K562 (cell line): ENCODE data around the gene PRMT2. TPM values are rescaled to one million over a fixed set of nuclear protein-coding genes. Genes with fewer than 3 reads are reported as not detected.

Experiments
- ATF1 ChIP-seq, 2 experiments: fragments of 450-650 bp in 1 of 2; IDR thresholded peaks; 2 replicates each; pipeline ENCODE4 v1.6.1; 2016; ENCODE audit warnings: missing compliant biosample characterization in 1 of 2, missing genetic modification characterization in 1 of 2
- CTCF ChIP-seq, 3 experiments: IDR thresholded peaks in 2 of 3; conservative IDR thresholded peaks in 1 of 3; 2 replicates each; pipeline ENCODE4 v1.5.1; 2011 to 2012; ENCODE audit warnings: low read length in 3 of 3, mild to moderate bottlenecking in 3 of 3, control low read depth in 2 of 3, improper control_type of control experiment in 1 of 3, inconsistent platforms in 1 of 3, low read depth in 1 of 3, mixed read lengths in 1 of 3, moderate library complexity in 1 of 3; ENCODE audit not compliant: insufficient read depth in 2 of 3
- PATZ1 ChIP-seq: fragments of 250-450 bp; sonication (Bioruptor Pico); IDR thresholded peaks from 2 replicates; pipeline ENCODE4 v1.5.0; 2020; ENCODE audit warnings: mild to moderate bottlenecking, borderline replicate concordance
- PML ChIP-seq: IDR thresholded peaks from 2 replicates; pipeline ENCODE4 v1.6.1; 2012; ENCODE audit warnings: low read length, inconsistent platforms
- SRSF9 ChIP-seq: fragments of 200-400 bp; formaldehyde crosslinking; IDR thresholded peaks from 2 replicates; pipeline ENCODE4 v1.6.1; 2017; ENCODE audit warnings: low read depth, low read length, borderline replicate concordance
- TEAD4 ChIP-seq, 2 experiments: sonication (generic) in 1 of 2; formaldehyde crosslinking in 1 of 2; IDR thresholded peaks; 2 replicates each; pipeline versions ENCODE4 v1.6.1 to v1.8.0; 2012 to 2022; ENCODE audit warnings: borderline replicate concordance in 1 of 2, inconsistent platforms in 1 of 2, low read length in 1 of 2, mild to moderate bottlenecking in 1 of 2, missing genetic modification reagents in 1 of 2
- U2AF2 ChIP-seq: fragments of 200-400 bp; formaldehyde crosslinking; optimal IDR thresholded peaks from 2 replicates; pipeline ENCODE3; 2017; ENCODE audit warnings: low read depth, mild to moderate bottlenecking, low read length
- XRCC3 ChIP-seq: fragments of 450-650 bp; IDR thresholded peaks from 2 replicates; pipeline ENCODE4 v1.6.1; 2017; ENCODE audit warnings: mild to moderate bottlenecking, moderate library complexity
- ZBTB11 ChIP-seq, 3 experiments: fragments of 200-800 bp in 1 of 3; fragments of 250-450 bp in 1 of 3; fragments of 450-650 bp in 1 of 3; sonication (Bioruptor Pico) in 1 of 3; sonication (Bioruptor generic) in 1 of 3; formaldehyde crosslinking in 1 of 3; IDR thresholded peaks; 2 replicates each; pipeline versions ENCODE4 v1.6.1 to v1.8.0; 2016 to 2022; ENCODE audit warnings: mild to moderate bottlenecking in 2 of 3, missing genetic modification characterization in 2 of 3, missing compliant biosample characterization in 1 of 3, moderate library complexity in 1 of 3
- ZFP1 ChIP-seq: fragments of 450-650 bp; formaldehyde crosslinking; IDR thresholded peaks from 2 replicates; pipeline ENCODE4 v1.4.0; 2020; ENCODE audit warnings: mild to moderate bottlenecking, mixed read lengths
- ZNF184 ChIP-seq: sonication (generic); formaldehyde crosslinking; IDR thresholded peaks from 2 replicates; pipeline ENCODE4 v1.5.0; 2020; ENCODE audit warnings: missing genetic modification reagents
- ZNF277 ChIP-seq: fragments of 250-450 bp; sonication (Bioruptor Pico); IDR thresholded peaks from 2 replicates; pipeline ENCODE4 v1.8.0; 2022; ENCODE audit warnings: inconsistent platforms, mild to moderate bottlenecking, moderate library complexity, borderline replicate concordance
- ZNF398 ChIP-seq: fragments of 250-450 bp; sonication (Bioruptor Pico); IDR thresholded peaks from 2 replicates; pipeline ENCODE4 v1.8.0; 2021; ENCODE audit warnings: moderate library complexity, mild to moderate bottlenecking, inconsistent platforms
- ZNF830 ChIP-seq: fragments of 250-450 bp; sonication (Bioruptor Pico); IDR thresholded peaks from 2 replicates; pipeline ENCODE4 v1.5.0; 2021; ENCODE audit warnings: mild to moderate bottlenecking
- polyA plus RNA-seq, 8 experiments: library from polyadenylated mRNA; depleted of rRNA in 4 of 8; stranded (reverse) in 5 of 8; unstranded in 3 of 8; fragments of >200 nt; fragmentation: Nextera tagmentation in 2 of 8; fragmentation: Illumina TruSeq in 1 of 8; extraction: Ambion mirVana in 2 of 8; extraction: Trizol in 1 of 8; gene quantifications; 2 replicates each; pipeline versions ENCODE4 v1.2.1 to v1.2.3, GENCODE V29; 2011 to 2014; ENCODE audit warnings: inconsistent platforms in 1 of 8, missing spikeins in 1 of 8
- total RNA-seq, 7 experiments: library from RNA; depleted of rRNA in 6 of 7; stranded (reverse); fragments of >200 nt in 6 of 7; fragmentation: Illumina TruSeq in 2 of 7; extraction: Trizol in 2 of 7; gene quantifications; 2 replicates each; pipeline versions ENCODE4 v1.2.1 to v1.2.3, GENCODE V29; 2011 to 2021; ENCODE audit warnings: low replicate concordance in 1 of 7

The PRMT2 gene
- total and polyA plus RNA-seq, 9 of the 15 experiments (the other 6 are each of a cell fraction or from before 2014, with no cell fraction given): 37.2 to 85.7 (median 59.3) TPM

GRCh38 chr21:46635324-46636180 is at the start of gene PRMT2 (continued):
- no peak for TF ChIP-seq ZNF398 (CRISPR knock-in tag)
- TF ChIP-seq CTCF (IDR thresholded peaks at IDR 0.05 in 2 of 3, conservative IDR thresholded peaks at IDR 0.05 in 1 of 3; ENCODE audit: insufficient read depth in 2 of 3, low read depth in 1 of 3, low read length in 3 of 3): 0 out of 6 replicates have a peak, but pooled peaks of 1 of the 3 experiments have one; percentile 0
- peak; percentile 9; the same call in 1 of the 2 replicates for TF ChIP-seq TEAD4 (IDR thresholded peaks at IDR 0.05; ENCODE audit: low read length)
- no peak for TF ChIP-seq TEAD4 (CRISPR knock-in tag; IDR thresholded peaks at IDR 0.05; ENCODE audit: borderline replicate concordance)
- 0 out of 2 replicates have a peak, but pooled peaks have one; percentile 19 for TF ChIP-seq ATF1 (CRISPR knock-in tag; IDR thresholded peaks at IDR 0.05)
- TF ChIP-seq ATF1 (tag; IDR thresholded peaks at IDR 0.05): peak; percentile 77
- TF ChIP-seq ZFP1 (CRISPR knock-in tag): no peak
- no peak for TF ChIP-seq ZNF277 (CRISPR knock-in tag)
- TF ChIP-seq PATZ1 (CRISPR knock-in tag): no peak
- TF ChIP-seq ZNF830 (CRISPR knock-in tag): peak; percentile 42; the same call in 1 of the 2 replicates
- no peak for TF ChIP-seq ZBTB11 (CRISPR knock-in tag; IDR thresholded peaks at IDR 0.05)
- no peak for TF ChIP-seq U2AF2
- TF ChIP-seq ZNF184 (CRISPR knock-in tag): no peak
- peak; percentile 51; the same call in 1 of the 2 replicates for TF ChIP-seq PML
- no peak for TF ChIP-seq XRCC3
- TF ChIP-seq SRSF9: no peak
